Neutrophil (primary cell): ENCODE data around the gene CACNG8.
"Not testable (repeated sequence)": the region's sequence is repeated elsewhere in the genome, so short reads cannot be mapped to it uniquely, and the experiment has no call there.

Experiments used
- H3K27ac ChIP-seq: fragments of 200-600 bp; sonication (generic); 2 replicates; pipeline ENCODE4 v1.5.1; 2016; ENCODE audit warnings: mild to moderate bottlenecking, moderate library complexity
- H3K27me3 ChIP-seq: fragments of 200-600 bp; sonication (generic); 2 replicates; pipeline ENCODE4 v1.6.0; 2016; ENCODE audit warnings: mild to moderate bottlenecking
- H3K36me3 ChIP-seq: fragments of 200-600 bp; sonication (generic); 2 replicates; pipeline ENCODE4 v1.5.1; 2017
- H3K4me1 ChIP-seq, 2 experiments: fragments of 200-600 bp in 1 of 2; sonication (generic) in 1 of 2; 1 replicate in 1 of 2; 2 replicates in 1 of 2; pipeline versions ENCODE4 v1.5.1 to v1.6.1; 2013 to 2016; ENCODE audit warnings: low read depth in 1 of 2, low read length in 1 of 2, mild to moderate bottlenecking in 1 of 2, moderate library complexity in 1 of 2; ENCODE audit not compliant: control insufficient read depth in 1 of 2, insufficient read depth in 1 of 2
- H3K4me3 ChIP-seq, 2 experiments: fragments of 200-600 bp in 1 of 2; sonication (generic) in 1 of 2; 1 replicate in 1 of 2; 2 replicates in 1 of 2; pipeline ENCODE4 v1.5.1; 2013 to 2016; ENCODE audit warnings: low read depth in 1 of 2, low read length in 1 of 2, mild to moderate bottlenecking in 1 of 2, moderate library complexity in 1 of 2
- H3K9me3 ChIP-seq: fragments of 200-600 bp; sonication (generic); 2 replicates; pipeline ENCODE4 v1.5.1; 2016
- TF ChIP-seq, protein P1 (sequence below): fragments of 200-600 bp; sonication (generic); IDR thresholded peaks from 2 replicates; pipeline ENCODE4 v1.5.1; 2016; ENCODE audit warnings: antibody characterized with exemption

Gene CACNG8

DNA sequence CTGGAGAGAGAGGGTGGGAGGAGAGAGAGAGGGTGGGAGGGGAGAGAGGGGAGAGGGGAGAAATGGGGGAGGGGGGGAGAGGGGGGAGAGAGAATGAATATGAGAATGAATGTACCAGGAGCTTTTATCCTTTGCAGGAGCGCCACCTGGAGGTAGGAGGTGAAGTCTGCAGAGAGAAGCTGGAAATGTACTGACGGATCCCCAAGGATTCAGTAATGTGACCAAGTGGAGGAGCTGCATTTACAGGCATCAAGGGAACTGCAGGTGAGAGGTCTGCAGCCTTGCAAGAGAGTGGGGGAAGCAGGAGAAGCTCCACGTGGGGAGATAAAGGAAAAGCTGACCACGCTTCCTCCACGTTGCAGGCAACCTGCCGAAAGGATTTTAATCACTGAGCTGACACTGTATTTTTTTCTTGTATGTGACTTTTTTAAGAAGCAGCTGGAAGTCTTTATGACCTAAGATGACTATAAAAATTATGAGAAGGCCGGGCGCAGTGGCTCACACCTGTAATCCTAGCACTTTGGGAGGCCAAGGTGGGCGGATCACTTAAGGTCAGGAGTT is 67.3 kb downstream of the CACNG8 start:
- H3K9me3 ChIP-seq, result no peaks in the 10 kb centered on the region
- no peaks in the 10 kb centered on the region for H3K36me3 ChIP-seq
- H3K27me3 ChIP-seq, result peaks cover 26% of the 10 kb centered on the region
- H3K4me3 ChIP-seq, result no peak overlapping the region
- TF ChIP-seq, protein P1, sequence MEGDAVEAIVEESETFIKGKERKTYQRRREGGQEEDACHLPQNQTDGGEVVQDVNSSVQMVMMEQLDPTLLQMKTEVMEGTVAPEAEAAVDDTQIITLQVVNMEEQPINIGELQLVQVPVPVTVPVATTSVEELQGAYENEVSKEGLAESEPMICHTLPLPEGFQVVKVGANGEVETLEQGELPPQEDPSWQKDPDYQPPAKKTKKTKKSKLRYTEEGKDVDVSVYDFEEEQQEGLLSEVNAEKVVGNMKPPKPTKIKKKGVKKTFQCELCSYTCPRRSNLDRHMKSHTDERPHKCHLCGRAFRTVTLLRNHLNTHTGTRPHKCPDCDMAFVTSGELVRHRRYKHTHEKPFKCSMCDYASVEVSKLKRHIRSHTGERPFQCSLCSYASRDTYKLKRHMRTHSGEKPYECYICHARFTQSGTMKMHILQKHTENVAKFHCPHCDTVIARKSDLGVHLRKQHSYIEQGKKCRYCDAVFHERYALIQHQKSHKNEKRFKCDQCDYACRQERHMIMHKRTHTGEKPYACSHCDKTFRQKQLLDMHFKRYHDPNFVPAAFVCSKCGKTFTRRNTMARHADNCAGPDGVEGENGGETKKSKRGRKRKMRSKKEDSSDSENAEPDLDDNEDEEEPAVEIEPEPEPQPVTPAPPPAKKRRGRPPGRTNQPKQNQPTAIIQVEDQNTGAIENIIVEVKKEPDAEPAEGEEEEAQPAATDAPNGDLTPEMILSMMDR, result peak; percentile 85
- H3K27ac ChIP-seq, result no peak overlapping the region
- peaks cover 16% of the 10 kb centered on the region in 2 experiments for H3K4me1 ChIP-seq

DNA sequence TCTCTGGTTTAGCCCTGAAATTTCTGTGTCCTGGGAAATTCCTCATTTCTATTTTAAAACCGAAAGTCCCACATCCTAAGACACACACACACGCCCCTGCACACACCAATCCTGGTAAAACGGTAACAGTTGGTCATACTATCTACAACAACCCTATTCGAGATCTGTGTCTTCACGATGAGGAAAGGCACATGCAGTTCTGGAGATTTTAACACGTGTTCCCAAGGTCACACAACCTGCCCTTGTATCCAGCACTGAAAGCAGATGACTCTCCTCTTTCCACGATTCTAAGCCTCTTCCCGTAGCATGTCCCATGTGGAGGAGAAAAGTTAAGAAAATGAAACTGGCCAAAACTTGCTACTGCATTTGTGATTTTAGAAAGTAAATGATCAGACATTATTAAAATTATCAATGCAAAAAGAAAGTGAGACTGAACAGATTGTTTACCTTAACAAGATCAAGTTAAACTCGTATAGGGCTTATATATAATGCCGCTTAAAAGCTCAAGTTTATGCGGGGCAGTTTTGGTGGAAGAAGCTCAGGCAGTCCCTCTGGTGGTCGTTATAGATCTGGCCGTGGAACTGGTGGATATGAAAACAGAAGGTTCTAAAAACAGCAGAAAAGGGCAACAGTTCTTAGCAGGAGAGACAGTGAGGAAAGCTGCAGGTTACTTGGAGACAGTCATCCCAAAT is 68.3 kb downstream of the CACNG8 start:
- H3K27me3 ChIP-seq, result peaks cover 26% of the 10 kb centered on the region

DNA sequence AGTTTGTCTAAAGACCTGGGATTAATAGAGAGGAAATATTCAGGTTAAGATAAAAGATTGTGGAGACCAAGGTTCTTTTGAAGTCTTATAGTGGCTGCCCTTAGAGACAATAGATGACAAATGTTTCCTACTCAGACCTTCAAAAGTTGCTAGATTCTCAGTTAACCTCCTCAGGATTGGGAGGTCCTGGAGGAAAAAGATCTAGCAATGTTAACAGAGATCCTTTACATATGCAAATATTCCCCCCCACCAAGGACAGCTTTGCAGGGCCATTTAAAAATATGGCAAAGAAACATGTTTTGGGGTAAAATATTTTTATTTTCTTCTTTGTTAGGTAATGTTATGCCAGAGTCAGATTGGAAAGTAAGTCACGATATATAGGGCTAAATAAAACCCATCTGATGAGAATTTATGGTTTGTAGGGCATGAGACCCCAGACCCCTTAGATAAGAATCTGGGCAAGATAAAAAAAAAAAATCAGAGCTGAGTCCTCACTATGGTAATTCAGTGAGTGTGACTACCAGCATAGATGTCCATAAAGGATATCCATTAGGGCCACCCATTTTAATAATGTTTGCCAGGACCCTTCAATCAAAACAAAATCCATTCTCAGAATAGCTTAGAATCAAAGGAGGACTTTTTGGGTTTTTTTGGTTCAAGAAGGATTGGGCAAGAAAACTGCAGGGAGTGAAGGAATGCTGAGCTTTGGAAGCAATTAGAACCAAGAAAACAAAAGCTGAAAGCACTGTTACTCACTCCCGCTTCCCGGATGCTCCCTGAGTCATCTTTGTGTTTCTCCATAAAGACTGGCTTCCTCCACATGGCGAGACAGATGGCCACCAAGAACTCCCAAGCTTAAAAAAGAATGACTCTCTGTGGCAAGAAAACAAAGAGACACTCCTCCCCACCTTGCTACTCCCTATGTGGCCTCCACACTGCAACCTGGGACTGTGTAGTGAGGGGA is 72.8 kb downstream of the CACNG8 start:
- H3K36me3 ChIP-seq, result peaks cover 11% of the 10 kb centered on the region
- H3K27ac ChIP-seq, result no peak overlapping the region
- TF ChIP-seq, protein P1, result no peak
- peaks cover 11% of the 10 kb centered on the region for H3K27me3 ChIP-seq
- H3K4me1 ChIP-seq, result peaks cover 0 to 4% of the 10 kb centered on the region in 2 experiments
- no peaks in the 10 kb centered on the region for H3K9me3 ChIP-seq
- H3K4me3 ChIP-seq, result no peak overlapping the region

More for the DNA sequence above, 68.3 kb downstream of the CACNG8 start:
- Histone ChIP-seq H3K27ac (no peak overlapping the region), H3K4me1 (peaks cover 16% of the 10 kb centered on the region in 2 experiments), H3K9me3 (no peaks in the 10 kb centered on the region), H3K36me3 (no peaks in the 10 kb centered on the region), H3K4me3 (no peak overlapping the region)
- TF ChIP-seq, protein P1, result no peak

DNA sequence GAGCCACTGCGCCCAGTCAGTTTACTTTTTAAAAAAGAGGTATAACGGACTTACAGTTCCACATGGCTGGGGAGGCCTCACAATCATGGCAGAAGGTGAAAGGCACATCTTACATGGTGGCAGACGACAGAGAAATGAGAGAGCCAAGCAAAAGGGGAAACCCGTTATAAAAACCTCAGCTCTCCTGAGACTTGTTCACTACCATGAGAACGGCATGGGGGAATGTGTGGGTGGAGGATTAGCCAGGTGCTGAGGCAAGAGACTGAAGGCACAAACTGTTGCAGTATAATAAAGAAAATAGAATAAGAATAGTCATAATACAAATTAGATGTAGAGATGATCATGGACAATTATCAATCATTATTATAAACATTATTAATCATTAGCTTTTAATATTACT is 73.8 kb downstream of the CACNG8 start:
- not testable (repeated sequence) for H3K27ac ChIP-seq

More for the DNA sequence above, 73.8 kb downstream of the CACNG8 start:
- H3K4me1 ChIP-seq, H3K4me3 ChIP-seq, H3K27me3 ChIP-seq, H3K9me3 ChIP-seq: not testable (repeated sequence)
- H3K36me3 ChIP-seq, result peaks cover 21% of the 10 kb centered on the region
